Mammary epithelial cell (primary cell): Measurements from ENCODE around the gene HS6ST2.

Experiments used
- EZH2 ChIP-seq: IDR thresholded peaks from 2 replicates; pipeline ENCODE4 v1.6.1; 2012; ENCODE audit warnings: low read length, inconsistent platforms, borderline replicate concordance
- TF ChIP-seq, protein P1 (sequence below), 2 donors: IDR thresholded peaks in 1 of 2; conservative IDR thresholded peaks in 1 of 2; 2 replicates each; pipeline ENCODE4 v1.5.1; 2011 to 2012; ENCODE audit warnings: inconsistent platforms in 2 of 2, low read length in 2 of 2, mild to moderate bottlenecking in 2 of 2, control low read depth in 1 of 2, low read depth in 1 of 2; ENCODE audit not compliant: insufficient read depth in 1 of 2; ENCODE audit errors: extremely low read depth in 1 of 2

DNA sequence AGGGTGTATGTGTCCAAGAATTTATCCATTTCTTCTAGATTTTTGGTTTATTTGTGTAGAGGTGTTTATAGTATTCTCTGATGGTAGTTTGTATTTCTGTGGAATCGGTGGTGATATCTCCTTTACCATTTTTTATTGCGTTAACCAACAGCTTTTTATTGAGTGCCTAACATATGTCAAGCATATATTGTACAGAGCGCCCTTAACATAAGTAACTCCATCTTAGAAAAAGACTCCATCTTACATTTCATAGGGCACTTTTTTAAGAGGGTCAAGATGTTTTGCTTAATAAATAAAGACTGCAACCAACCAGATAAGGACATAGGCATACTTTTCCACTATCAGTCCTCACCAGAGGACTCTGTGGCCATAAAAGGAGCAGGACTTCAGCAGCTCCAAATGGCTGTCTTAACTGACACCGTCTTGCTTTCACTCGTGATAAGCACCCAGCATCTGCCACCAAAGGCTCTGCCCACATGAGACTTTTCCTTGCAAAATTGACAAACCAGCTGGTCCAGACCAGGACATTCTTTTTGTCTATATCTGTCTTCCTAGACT, 75.0 kb downstream of the HS6ST2 start:
- TF ChIP-seq, protein P1, sequence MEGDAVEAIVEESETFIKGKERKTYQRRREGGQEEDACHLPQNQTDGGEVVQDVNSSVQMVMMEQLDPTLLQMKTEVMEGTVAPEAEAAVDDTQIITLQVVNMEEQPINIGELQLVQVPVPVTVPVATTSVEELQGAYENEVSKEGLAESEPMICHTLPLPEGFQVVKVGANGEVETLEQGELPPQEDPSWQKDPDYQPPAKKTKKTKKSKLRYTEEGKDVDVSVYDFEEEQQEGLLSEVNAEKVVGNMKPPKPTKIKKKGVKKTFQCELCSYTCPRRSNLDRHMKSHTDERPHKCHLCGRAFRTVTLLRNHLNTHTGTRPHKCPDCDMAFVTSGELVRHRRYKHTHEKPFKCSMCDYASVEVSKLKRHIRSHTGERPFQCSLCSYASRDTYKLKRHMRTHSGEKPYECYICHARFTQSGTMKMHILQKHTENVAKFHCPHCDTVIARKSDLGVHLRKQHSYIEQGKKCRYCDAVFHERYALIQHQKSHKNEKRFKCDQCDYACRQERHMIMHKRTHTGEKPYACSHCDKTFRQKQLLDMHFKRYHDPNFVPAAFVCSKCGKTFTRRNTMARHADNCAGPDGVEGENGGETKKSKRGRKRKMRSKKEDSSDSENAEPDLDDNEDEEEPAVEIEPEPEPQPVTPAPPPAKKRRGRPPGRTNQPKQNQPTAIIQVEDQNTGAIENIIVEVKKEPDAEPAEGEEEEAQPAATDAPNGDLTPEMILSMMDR (conservative IDR thresholded peaks at IDR 0.05 in 1 of 2, IDR thresholded peaks at IDR 0.05 in 1 of 2; ENCODE audit: extremely low read depth in 1 of 2, insufficient read depth in 1 of 2, low read depth in 1 of 2, low read length in 2 of 2) = no peak
- TF ChIP-seq EZH2 = no peak
